ENCODE results near the gene STRIT1.

DNA sequence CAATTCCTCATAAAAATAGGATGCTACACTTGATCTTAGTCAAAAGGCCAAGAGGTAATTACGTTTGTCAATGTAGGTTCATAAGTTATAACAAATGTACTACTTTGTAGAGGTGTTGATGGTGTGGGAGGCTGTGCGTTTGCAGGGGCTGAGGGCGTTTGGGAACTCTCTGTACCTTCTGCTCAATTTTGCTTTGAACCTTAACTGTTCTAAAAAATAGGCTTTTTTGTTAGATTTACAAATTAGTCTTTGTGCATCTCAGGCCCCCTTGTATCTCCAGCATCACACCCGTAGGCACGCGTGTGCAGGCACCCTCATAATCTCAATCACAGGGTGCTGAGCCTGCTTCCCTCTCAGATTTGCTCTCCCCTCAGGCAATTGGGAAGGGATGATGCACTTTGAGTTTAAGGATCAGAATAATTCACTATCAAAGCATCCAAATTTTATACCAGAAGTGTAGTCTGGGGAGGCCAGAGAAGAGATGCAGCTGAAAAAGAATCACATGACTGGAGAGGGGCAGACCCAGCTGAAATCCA is 36.1 kb upstream of the STRIT1 start:
- TF ChIP-seq, protein P1, sequence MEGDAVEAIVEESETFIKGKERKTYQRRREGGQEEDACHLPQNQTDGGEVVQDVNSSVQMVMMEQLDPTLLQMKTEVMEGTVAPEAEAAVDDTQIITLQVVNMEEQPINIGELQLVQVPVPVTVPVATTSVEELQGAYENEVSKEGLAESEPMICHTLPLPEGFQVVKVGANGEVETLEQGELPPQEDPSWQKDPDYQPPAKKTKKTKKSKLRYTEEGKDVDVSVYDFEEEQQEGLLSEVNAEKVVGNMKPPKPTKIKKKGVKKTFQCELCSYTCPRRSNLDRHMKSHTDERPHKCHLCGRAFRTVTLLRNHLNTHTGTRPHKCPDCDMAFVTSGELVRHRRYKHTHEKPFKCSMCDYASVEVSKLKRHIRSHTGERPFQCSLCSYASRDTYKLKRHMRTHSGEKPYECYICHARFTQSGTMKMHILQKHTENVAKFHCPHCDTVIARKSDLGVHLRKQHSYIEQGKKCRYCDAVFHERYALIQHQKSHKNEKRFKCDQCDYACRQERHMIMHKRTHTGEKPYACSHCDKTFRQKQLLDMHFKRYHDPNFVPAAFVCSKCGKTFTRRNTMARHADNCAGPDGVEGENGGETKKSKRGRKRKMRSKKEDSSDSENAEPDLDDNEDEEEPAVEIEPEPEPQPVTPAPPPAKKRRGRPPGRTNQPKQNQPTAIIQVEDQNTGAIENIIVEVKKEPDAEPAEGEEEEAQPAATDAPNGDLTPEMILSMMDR (conservative IDR thresholded peaks at IDR 0.05; ENCODE audit: low read depth, low read length) = no peak
- TF ChIP-seq EZH2 (IDR thresholded peaks at IDR 0.05; ENCODE audit: borderline replicate concordance, low read depth, low read length, poor library complexity, severe bottlenecking) = no peak
